ENCODE data around the gene ANP32E. TPM values are rescaled to one million over a fixed set of nuclear protein-coding genes. Genes with fewer than 3 reads are reported as not detected.

The ANP32E gene
- total and polyA plus RNA-seq, 4 donors = 8.8 to 41.5 (median 25.6) TPM

DNA sequence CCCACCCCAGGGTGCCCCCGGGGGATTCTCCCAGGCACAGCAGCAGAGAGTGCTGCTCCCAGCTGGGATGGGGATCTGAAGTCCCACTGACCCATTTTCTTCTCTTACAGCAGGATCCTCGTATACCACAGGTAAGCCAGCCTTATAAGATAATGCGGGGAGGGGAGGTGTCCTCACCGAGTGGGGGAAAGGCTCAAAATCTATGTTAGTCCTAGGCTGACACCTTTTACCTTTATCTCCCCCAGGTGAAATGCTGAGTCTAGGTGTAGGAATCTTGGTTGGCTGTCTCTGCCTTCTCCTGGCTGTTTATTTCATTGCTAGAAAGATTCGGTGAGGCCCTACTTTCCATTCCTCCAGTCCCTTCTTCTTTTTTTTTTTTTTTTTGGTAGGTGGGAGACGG, 27.6 kb upstream of the ANP32E start:
- Histone ChIP-seq H3K27ac (ENCODE audit: low read depth in 1 of 2, low read length in 2 of 2) (no peak overlapping the region), H3K9me3 (ENCODE audit: control insufficient read depth in 4 of 4, low read length in 3 of 4) (no peaks in the 10 kb centered on the region), H3K9ac (ENCODE audit: low read depth in 1 of 2, low read length in 2 of 2) (no peak overlapping the region), H3K27me3 (ENCODE audit: control insufficient read depth in 4 of 4, insufficient read depth in 4 of 4, low read length in 3 of 4) (no peaks in the 10 kb centered on the region), H3K36me3 (ENCODE audit: control insufficient read depth in 4 of 4, insufficient read depth in 3 of 4, low read depth in 1 of 4, low read length in 3 of 4) (peaks cover 5 to 27% (median 23%) of the 10 kb centered on the region in 4 donors), H3K4me1 (ENCODE audit: control insufficient read depth in 4 of 4, insufficient read depth in 4 of 4, low read length in 3 of 4) (peaks cover 7 to 44% (median 41%) of the 10 kb centered on the region in 4 donors), H3K4me3 (ENCODE audit: low read depth in 1 of 3, low read length in 3 of 3) (no peak overlapping the region)
- TF ChIP-seq FOXA2 (IDR thresholded peaks at IDR 0.05) (no peak), SP1 (IDR thresholded peaks at IDR 0.05) (no peak), RAD21 (IDR thresholded peaks at IDR 0.05) (no peak), HNF4A (conservative IDR thresholded peaks at IDR 0.05) (no peak)
- TF ChIP-seq, protein P1, sequence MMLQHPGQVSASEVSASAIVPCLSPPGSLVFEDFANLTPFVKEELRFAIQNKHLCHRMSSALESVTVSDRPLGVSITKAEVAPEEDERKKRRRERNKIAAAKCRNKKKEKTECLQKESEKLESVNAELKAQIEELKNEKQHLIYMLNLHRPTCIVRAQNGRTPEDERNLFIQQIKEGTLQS (IDR thresholded peaks at IDR 0.05) = no peak
- WGBS = 84% methylated on average over 6 of the region's 6 CpGs
- no peak for DNase-seq (ENCODE audit: low spot score)

DNA sequence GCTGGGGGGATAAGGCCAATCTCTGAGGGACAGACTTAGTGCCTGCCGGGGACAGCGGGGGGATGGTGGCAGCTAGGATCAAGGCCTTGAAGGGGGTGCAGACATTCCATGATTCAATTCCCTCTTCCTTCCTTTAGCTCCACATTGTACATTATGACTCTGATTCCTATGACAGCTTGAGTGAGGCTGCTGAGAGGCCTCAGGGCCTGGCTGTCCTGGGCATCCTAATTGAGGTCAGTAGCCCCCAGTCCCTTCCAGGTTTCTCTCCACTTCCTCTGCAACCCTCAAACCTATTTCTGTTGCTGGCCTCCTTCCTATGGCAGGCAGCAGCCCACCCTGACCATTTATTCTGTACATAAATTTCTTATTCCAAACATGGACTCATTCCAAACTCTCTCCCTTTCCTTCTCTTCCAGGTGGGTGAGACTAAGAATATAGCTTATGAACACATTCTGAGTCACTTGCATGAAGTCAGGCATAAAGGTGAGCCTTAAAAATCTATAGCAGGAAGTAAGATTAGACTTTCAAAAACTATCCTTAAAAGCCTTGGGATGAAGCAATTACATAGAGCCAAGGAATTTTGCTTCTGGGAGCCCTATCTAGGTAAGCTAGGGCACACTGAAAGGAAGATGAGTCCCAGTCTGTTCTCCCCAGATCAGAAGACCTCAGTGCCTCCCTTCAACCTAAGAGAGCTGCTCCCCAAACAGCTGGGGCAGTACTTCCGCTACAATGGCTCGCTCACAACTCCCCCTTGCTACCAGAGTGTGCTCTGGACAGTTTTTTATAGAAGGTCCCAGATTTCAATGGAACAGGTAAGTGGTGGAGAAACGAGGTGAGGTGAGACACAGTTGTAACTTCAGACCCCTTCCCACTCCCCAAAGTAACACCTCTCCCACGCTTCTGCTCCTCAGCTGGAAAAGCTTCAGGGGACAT, 26.7 kb upstream of the ANP32E start:
- Histone ChIP-seq H3K4me3 (ENCODE audit: low read depth in 1 of 3, low read length in 3 of 3) (no peak overlapping the region), H3K9ac (ENCODE audit: low read depth in 1 of 2, low read length in 2 of 2) (no peak overlapping the region), H3K36me3 (ENCODE audit: control insufficient read depth in 4 of 4, insufficient read depth in 3 of 4, low read depth in 1 of 4, low read length in 3 of 4) (peaks cover 5 to 27% (median 23%) of the 10 kb centered on the region in 4 donors), H3K4me1 (ENCODE audit: control insufficient read depth in 4 of 4, insufficient read depth in 4 of 4, low read length in 3 of 4) (peaks cover 7 to 46% (median 43%) of the 10 kb centered on the region in 4 donors), H3K27me3 (ENCODE audit: control insufficient read depth in 4 of 4, insufficient read depth in 4 of 4, low read length in 3 of 4) (no peaks in the 10 kb centered on the region), H3K9me3 (ENCODE audit: control insufficient read depth in 4 of 4, low read length in 3 of 4) (no peaks in the 10 kb centered on the region), H3K27ac (ENCODE audit: low read depth in 1 of 2, low read length in 2 of 2) (no peak overlapping the region)
- no peak for TF ChIP-seq FOXA1 (IDR thresholded peaks at IDR 0.05)
- 86% methylated on average over 6 of the region's 6 CpGs for WGBS
- DNase-seq (ENCODE audit: low spot score) = no peak

DNA sequence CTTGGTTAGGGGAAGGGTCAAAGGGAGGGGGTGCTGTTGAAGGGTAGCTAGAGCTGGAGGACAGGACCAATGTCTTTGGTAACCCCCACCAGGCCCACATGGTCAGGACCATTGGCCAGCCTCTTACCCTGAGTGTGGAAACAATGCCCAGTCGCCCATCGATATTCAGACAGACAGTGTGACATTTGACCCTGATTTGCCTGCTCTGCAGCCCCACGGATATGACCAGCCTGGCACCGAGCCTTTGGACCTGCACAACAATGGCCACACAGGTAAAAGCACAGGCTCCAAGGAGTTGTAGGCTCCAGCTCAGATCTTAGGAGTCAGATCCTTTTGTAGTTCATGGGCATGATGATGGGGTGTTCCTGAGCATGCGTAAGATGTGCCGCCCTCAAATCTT, 25.5 kb upstream of the ANP32E start:
- H3K27ac ChIP-seq (ENCODE audit: low read depth in 1 of 2, low read length in 2 of 2) = no peak overlapping the region
- H3K36me3 ChIP-seq (ENCODE audit: control insufficient read depth in 4 of 4, insufficient read depth in 3 of 4, low read depth in 1 of 4, low read length in 3 of 4) = peaks cover 4 to 19% (median 17%) of the 10 kb centered on the region in 4 donors
- no peak overlapping the region for H3K4me3 ChIP-seq (ENCODE audit: low read depth in 1 of 3, low read length in 3 of 3)
- no peaks in the 10 kb centered on the region for H3K9me3 ChIP-seq (ENCODE audit: control insufficient read depth in 4 of 4, low read length in 3 of 4)
- TF ChIP-seq HNF4A (conservative IDR thresholded peaks at IDR 0.05) (no peak), NR2F2 (IDR thresholded peaks at IDR 0.05) (no peak), EGR1 (IDR thresholded peaks at IDR 0.05; ENCODE audit: low read depth in 2 of 2) (no peak), RXRA (IDR thresholded peaks at IDR 0.05) (peak in 1 of 2 donors; percentile 12)
- TF ChIP-seq, protein P2, sequence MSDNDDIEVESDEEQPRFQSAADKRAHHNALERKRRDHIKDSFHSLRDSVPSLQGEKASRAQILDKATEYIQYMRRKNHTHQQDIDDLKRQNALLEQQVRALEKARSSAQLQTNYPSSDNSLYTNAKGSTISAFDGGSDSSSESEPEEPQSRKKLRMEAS (IDR thresholded peaks at IDR 0.05) = no peak
- TF ChIP-seq, protein P1 (IDR thresholded peaks at IDR 0.05) = no peak
- TF ChIP-seq, protein P3, sequence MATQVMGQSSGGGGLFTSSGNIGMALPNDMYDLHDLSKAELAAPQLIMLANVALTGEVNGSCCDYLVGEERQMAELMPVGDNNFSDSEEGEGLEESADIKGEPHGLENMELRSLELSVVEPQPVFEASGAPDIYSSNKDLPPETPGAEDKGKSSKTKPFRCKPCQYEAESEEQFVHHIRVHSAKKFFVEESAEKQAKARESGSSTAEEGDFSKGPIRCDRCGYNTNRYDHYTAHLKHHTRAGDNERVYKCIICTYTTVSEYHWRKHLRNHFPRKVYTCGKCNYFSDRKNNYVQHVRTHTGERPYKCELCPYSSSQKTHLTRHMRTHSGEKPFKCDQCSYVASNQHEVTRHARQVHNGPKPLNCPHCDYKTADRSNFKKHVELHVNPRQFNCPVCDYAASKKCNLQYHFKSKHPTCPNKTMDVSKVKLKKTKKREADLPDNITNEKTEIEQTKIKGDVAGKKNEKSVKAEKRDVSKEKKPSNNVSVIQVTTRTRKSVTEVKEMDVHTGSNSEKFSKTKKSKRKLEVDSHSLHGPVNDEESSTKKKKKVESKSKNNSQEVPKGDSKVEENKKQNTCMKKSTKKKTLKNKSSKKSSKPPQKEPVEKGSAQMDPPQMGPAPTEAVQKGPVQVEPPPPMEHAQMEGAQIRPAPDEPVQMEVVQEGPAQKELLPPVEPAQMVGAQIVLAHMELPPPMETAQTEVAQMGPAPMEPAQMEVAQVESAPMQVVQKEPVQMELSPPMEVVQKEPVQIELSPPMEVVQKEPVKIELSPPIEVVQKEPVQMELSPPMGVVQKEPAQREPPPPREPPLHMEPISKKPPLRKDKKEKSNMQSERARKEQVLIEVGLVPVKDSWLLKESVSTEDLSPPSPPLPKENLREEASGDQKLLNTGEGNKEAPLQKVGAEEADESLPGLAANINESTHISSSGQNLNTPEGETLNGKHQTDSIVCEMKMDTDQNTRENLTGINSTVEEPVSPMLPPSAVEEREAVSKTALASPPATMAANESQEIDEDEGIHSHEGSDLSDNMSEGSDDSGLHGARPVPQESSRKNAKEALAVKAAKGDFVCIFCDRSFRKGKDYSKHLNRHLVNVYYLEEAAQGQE (IDR thresholded peaks at IDR 0.05) = no peak
- peaks cover 11 to 50% (median 48%) of the 10 kb centered on the region in 4 donors for H3K4me1 ChIP-seq (ENCODE audit: control insufficient read depth in 4 of 4, insufficient read depth in 4 of 4, low read length in 3 of 4)
- H3K9ac ChIP-seq (ENCODE audit: low read depth in 1 of 2, low read length in 2 of 2) = no peak overlapping the region
- no peaks in the 10 kb centered on the region for H3K27me3 ChIP-seq (ENCODE audit: control insufficient read depth in 4 of 4, insufficient read depth in 4 of 4, low read length in 3 of 4)
- 66% methylated on average over 6 of the region's 6 CpGs for WGBS
- DNase-seq (ENCODE audit: low spot score) = no peak

Data from liver (tissue), 9 donors.